PC-9 (cell line): Measurements from ENCODE around the gene MAP2K2.

Experiments used
- EZH2 ChIP-seq: fragments of 200-600 bp; sonication (generic); IDR thresholded peaks from 2 replicates; pipeline ENCODE4 v1.8.0; 2017; ENCODE audit warnings: antibody characterized with exemption, low read depth
- TF ChIP-seq, protein P1 (sequence below): fragments of 200-600 bp; sonication (generic); conservative IDR thresholded peaks from 2 replicates; pipeline ENCODE4 v1.6.1; 2017; ENCODE audit warnings: mixed run types, antibody characterized with exemption, mild to moderate bottlenecking, moderate library complexity

DNA sequence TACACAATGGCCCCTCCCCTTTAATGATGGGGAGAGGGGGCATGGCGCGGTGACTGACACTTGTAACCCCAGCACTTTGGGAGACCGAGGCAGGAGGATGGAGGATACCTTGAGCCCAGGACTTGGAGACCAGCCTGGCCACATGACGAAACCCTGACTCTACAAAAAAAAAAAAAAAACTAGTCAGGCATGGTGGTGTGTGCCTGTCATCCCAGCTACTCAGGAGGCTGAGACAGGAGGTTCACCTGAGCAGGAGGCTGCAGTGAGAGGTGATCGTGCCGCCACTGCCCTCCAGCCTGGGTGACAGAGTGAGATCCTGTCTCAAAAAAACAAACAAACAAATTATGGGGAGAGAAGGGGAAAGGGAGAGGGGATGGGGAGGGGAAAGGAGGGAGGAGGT lies 43.4 kb downstream of the MAP2K2 start:
- TF ChIP-seq, protein P1, sequence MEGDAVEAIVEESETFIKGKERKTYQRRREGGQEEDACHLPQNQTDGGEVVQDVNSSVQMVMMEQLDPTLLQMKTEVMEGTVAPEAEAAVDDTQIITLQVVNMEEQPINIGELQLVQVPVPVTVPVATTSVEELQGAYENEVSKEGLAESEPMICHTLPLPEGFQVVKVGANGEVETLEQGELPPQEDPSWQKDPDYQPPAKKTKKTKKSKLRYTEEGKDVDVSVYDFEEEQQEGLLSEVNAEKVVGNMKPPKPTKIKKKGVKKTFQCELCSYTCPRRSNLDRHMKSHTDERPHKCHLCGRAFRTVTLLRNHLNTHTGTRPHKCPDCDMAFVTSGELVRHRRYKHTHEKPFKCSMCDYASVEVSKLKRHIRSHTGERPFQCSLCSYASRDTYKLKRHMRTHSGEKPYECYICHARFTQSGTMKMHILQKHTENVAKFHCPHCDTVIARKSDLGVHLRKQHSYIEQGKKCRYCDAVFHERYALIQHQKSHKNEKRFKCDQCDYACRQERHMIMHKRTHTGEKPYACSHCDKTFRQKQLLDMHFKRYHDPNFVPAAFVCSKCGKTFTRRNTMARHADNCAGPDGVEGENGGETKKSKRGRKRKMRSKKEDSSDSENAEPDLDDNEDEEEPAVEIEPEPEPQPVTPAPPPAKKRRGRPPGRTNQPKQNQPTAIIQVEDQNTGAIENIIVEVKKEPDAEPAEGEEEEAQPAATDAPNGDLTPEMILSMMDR, result no peak
- no peak for TF ChIP-seq EZH2
